Suppressor macrophage treated with lipopolysaccharide for 1 hour (primary cell): ENCODE measurements around the gene HS2ST1.

ENCODE experiments used
- DNase-seq, 3 donors: peaks; one replicate each; pipeline ENCODE4 v3.0.0-alpha.2; 2020 to 2022

Gene HS2ST1

GRCh38 chr1:87117761-87118368, 203.4 kb downstream of the HS2ST1 start:
- no peak for DNase-seq

DNA sequence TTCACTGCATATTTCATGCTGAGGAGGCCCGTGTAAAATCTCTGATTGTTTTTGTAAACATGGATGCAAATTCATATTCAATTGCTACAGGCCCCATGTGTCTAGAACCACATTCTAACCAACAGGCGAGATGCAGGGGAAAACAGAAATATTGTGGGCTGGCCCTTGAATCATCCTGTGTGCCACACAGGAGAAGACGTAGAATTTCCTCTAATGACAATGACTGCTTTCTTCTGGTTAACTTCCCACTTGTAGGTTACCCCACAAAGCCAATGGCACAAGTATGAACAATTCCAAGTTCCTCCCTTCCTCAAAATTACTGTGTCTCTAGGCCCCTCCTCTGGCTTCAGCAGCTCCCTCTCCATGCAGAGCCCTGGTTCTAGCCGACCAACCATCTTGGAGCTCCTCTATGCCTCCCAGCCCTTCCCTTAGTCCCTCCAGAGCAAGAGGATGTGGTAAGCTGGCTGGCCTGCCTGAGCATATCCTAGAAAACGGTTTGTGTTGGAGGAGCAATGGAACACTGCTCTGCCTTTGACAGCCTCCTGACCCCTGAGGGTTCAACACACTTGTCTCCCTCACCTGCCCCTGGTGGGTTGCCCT, 205.2 kb downstream of the HS2ST1 start:
- peak; percentile 47 to 63 (median 58) for DNase-seq

DNA sequence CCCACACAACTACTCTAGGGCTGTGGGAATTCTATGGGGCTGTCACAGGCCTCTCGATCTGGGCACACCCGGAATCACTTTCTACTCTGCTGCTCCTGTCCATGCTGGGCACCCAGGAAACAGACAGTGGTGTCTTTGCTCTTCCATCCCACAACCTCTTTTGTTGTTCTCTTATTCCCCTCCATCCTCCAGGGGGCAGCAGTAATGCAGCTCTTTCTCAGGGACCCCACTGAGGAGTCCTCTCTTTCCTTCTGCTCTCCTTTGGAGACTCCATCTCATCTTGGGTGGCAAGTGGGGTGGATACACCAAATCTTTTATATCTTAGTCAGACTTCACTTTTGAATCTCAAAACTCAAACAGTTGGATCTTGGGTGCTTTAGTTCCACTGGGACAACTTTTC, 206.3 kb downstream of the HS2ST1 start:
- DNase-seq, result no peak

GRCh38 chr1:87121711-87122163, 207.3 kb downstream of the HS2ST1 start:
- DNase-seq, result no peak

DNA sequence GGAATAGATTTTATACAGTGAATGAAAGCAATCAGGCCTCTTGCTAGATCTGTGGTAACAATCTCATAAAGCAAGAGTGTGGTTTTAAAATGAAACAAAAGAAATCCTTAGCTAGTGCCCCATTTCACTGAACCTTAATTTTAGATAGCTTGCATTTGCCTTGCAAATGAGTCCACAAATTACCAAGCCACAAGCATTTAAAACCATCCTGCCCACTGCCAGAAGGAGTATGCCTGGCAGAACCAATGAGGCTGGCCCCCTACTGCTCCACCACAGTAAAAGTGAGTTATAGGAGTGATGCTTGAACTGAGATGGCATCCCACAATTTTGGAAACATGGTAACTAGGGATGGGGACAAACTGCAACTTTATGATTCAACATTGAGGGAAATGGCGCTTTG, 207.8 kb downstream of the HS2ST1 start:
- DNase-seq, result no peak

DNA sequence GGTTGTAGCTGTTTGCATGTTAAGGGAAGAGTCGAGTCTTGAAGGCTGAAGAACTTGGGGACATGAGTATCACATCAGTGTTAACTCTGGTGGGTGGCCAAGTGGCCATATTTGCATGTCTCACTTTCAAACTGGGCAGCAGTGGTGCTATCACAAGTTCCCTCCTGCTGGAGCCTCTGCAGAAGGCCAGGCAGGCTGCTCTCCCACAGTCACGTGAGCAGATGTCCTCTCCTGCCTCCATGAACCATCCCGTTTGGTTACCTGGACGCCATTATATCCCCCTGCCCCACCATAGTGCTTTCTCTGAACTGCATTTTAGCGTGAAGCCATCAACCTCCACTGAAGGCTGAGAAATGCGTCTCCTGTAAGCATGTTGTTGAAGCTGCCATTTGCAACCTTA, 209.2 kb downstream of the HS2ST1 start:
- no peak for DNase-seq

GRCh38 chr1:87126886-87127505, 212.6 kb downstream of the HS2ST1 start:
- no peak for DNase-seq

DNA sequence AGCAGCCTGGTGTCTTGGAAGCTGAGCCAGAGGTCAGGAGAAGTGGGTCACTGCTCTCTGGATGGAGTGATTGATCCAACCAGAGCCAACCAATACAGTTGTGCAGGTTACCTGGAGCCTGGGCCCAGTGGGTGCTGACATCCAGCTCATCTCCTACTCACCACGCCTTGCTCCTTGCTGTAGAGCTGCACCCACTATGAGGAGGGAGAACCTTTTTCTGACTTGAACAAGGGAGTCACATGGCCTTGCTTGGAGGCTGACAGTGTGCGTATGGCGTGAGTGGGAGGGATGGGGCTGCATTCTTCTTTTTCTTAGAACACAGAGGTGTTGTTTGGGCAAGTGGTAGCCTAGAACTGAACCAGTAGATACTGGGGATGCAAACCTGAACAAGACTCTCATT, 213.1 kb downstream of the HS2ST1 start:
- DNase-seq, result no peak

GRCh38 chr1:87129038-87129437, 214.6 kb downstream of the HS2ST1 start:
- DNase-seq, result no peak

DNA sequence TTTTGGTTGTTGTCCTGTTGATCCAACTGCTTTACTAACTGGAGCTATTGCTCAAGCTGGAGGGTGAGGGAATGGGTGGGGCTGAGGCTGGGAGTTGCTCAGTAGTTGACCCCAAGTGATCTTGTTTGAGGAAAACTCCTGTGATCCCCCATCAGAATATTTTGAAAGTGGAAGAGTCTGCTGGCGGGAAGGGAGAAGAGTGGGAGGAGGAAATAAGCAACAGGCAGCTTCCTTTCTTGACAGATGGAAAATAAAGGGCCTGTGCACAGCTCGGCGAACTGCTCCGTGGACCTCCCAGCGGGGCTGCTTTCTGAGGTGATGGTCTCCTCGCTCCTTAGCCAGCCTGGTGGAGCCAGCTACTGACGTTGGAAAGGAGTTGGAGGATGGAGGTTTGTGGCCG, 215.2 kb downstream of the HS2ST1 start:
- peak in 1 of 3 donors; percentile 28 for DNase-seq

GRCh38 chr1:87130438-87130837, 216.0 kb downstream of the HS2ST1 start:
- no peak for DNase-seq

- DNase-seq, result peak; percentile 80 to 93 (median 93)
Measured at GRCh38 chr1:87131809-87132283, 217.4 kb downstream of the HS2ST1 start.

GRCh38 chr1:87132284-87132870, 217.9 kb downstream of the HS2ST1 start:
- peak in 1 of 3 donors; percentile 44 for DNase-seq

DNA sequence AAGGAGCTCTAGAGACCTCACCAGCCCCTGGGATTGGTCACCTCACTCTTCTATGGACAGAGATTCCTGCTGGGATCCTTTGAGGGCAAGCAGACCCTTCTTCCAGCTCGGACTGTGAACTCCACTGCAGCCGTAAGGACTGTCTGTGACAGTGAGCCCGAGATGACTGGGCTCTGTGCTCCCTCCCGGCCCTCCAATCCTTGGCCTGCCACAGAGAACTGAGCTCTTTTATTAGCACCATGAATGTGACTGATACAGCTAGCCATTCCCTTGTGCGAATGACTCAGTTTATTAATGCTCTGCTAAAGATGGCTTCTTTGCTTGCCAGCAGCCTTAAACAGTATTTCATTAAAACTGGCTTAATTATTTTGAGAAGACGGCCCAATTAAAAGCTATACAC, 219.6 kb downstream of the HS2ST1 start:
- DNase-seq, result no peak

DNA sequence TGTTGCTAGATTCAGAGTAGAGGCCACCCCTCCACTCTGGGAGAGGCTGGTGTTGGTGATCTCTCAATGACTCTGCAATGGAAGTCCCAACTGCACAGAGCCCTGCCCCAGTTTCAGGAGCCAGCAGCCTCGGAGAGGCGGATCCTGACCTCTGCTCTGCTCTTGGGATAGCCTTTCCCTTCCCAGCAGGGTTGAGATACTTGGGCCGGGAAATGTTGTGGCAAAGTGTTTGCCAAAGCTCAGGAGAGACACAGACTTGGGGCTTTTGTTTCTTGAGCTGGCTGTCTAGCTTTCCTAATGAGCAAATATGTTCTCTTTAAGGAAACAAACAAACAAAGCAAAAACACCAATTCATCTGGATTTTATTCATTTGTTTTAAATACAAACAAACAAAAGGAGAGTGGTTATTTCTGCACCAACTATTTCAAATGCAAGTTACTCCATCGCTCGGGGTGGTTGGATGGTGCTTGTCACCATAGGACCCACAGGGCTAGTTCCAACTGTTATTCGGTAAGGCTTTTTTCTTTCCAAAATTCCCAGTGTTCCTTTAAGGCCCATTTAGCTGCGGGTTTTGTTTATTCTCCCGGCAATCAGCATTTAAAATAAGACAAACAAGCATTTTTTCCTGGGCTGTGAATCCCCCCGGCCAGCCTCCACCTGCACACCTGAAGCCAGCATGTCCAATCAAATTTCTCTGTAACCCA, 220.3 kb downstream of the HS2ST1 start:
- DNase-seq, result no peak

- no peak for DNase-seq
Measured at GRCh38 chr1:87135329-87135712, 220.9 kb downstream of the HS2ST1 start.

DNA sequence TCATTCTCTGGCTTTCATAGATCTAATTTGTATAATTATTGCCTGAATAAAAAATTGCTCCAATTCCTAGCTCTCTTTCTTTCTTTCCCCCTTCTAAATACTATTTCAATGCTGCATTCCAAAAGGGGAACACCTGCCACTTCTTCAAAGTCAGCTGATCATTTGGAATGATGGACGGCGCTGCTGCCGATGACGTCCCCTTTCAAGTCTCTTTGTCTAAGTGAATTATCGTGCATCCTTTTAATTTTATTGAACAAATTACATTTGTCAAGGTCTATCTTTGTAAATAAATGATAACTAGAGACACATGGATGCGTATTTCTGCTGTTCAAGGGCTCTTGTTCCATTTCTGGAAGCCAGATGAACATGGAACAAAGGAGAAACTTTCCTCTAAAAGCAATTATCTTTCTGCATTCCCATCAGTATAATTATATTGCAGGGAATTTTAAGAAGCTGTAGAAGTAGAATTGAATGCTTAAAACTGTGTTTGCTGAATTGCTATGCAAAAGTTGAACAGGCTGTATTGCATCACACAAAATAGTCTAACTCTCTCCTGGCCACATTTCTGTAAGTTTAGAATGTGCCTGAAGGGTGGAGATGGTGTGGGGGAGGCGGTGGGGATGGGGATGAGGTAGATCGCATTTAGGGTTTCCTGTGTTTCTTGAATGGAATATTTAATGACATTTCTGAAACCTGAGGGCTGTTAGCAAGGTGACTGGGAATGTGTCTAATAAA, 222.3 kb downstream of the HS2ST1 start:
- DNase-seq, result no peak

- no peak for DNase-seq
Measured at GRCh38 chr1:87137342-87137739, 222.9 kb downstream of the HS2ST1 start.

GRCh38 chr1:87140831-87141540, 226.6 kb downstream of the HS2ST1 start:
- DNase-seq, result no peak

GRCh38 chr1:87141556-87141955, 227.1 kb downstream of the HS2ST1 start:
- DNase-seq, result no peak

GRCh38 chr1:87143413-87144135, 229.1 kb downstream of the HS2ST1 start:
- no peak for DNase-seq
